ENCODE data around the gene LRRN4CL.
"Not testable (repeated sequence)": the region's sequence is repeated elsewhere in the genome, so short reads cannot be mapped to it uniquely, and the experiment has no call there.

LRRN4CL gene

GRCh38 chr11:62709247-62710000, 20.1 kb upstream of the LRRN4CL start:
- peak; percentile 95 for DNase-seq

- no peak for DNase-seq
Measured at GRCh38 chr11:62708793-62709192, 19.5 kb upstream of the LRRN4CL start.

GRCh38 chr11:62708392-62708791, 19.1 kb upstream of the LRRN4CL start:
- DNase-seq = no peak

- no peak for DNase-seq
Measured at GRCh38 chr11:62707277-62707861, 18.0 kb upstream of the LRRN4CL start, which contains the start of the genes BSCL2 and GNG3. BSCL2 (minus strand) TSS chr11:62707424; CDS start chr11:62707195, 229 bp downstream. GNG3 (plus strand) TSS chr11:62707676; CDS start chr11:62708296, 620 bp downstream.

- DNase-seq = no peak
Measured at GRCh38 chr11:62706850-62707247, 17.5 kb upstream of the LRRN4CL start.

GRCh38 chr11:62705880-62706849, 16.8 kb upstream of the LRRN4CL start:
- peak; percentile 76 for DNase-seq

- DNase-seq = no peak
Measured at GRCh38 chr11:62705413-62705812, 16.1 kb upstream of the LRRN4CL start.

GRCh38 chr11:62703921-62704320, 14.6 kb upstream of the LRRN4CL start:
- DNase-seq = not testable (repeated sequence)

- no peak for DNase-seq
Measured at GRCh38 chr11:62702246-62702645, 12.9 kb upstream of the LRRN4CL start.

- no peak for DNase-seq
Measured at GRCh38 chr11:62694455-62695167, 5.3 kb upstream of the LRRN4CL start.

- DNase-seq = not testable (repeated sequence)
Measured at GRCh38 chr11:62693624-62694023, 4.3 kb upstream of the LRRN4CL start.

GRCh38 chr11:62688491-62688890, 839 bp downstream of the LRRN4CL start:
- DNase-seq = no peak

GRCh38 chr11:62687508-62688396, 1.6 kb downstream of the LRRN4CL start:
- DNase-seq = no peak

- no peak for DNase-seq
Measured at GRCh38 chr11:62682518-62682917, 6.8 kb downstream of the LRRN4CL start.

GRCh38 chr11:62680825-62681240, 8.5 kb downstream of the LRRN4CL start:
- peak; percentile 33 for DNase-seq

- no peak for DNase-seq
Measured at GRCh38 chr11:62678770-62679696, 10.3 kb downstream of the LRRN4CL start, which contains the start of gene UBXN1. UBXN1 (minus strand) TSS chr11:62679073; CDS start chr11:62678923, 150 bp downstream.

GRCh38 chr11:62678433-62678769, 10.9 kb downstream of the LRRN4CL start:
- DNase-seq = no peak

- no peak for DNase-seq
Measured at GRCh38 chr11:62677714-62678113, 11.6 kb downstream of the LRRN4CL start.

- no peak for DNase-seq
Measured at GRCh38 chr11:62677156-62677555, 12.2 kb downstream of the LRRN4CL start.

GRCh38 chr11:62676698-62677097, 12.6 kb downstream of the LRRN4CL start:
- no peak for DNase-seq

All from NCI-H1436 treated with DMSO at 0.1 percent for 48 hours (cell line).